GM18526 (cell line): ENCODE measurements around the gene KAT6B.

Experiments used
- POLR2A ChIP-seq: IDR thresholded peaks from 3 replicates; pipeline ENCODE4 v1.6.1; 2011; ENCODE audit not compliant: insufficient read length; ENCODE audit errors: extremely low read depth

Gene KAT6B

GRCh38 chr10:75074711-75075445 is 248.5 kb downstream of the KAT6B start:
- TF ChIP-seq POLR2A = no peak

GRCh38 chr10:75076348-75076747 is 249.9 kb downstream of the KAT6B start:
- TF ChIP-seq POLR2A = no peak

GRCh38 chr10:75079436-75080083 is 253.2 kb downstream of the KAT6B start:
- no peak for TF ChIP-seq POLR2A

- TF ChIP-seq POLR2A = no peak
Measured at GRCh38 chr10:75080554-75080953, 254.2 kb downstream of the KAT6B start.

- no peak for TF ChIP-seq POLR2A
Measured at GRCh38 chr10:75081379-75081778, 255.0 kb downstream of the KAT6B start.
